GM19023 (cell line): ENCODE results near the gene SLAMF7.
"Not testable (repeated sequence)": the region's sequence is repeated elsewhere in the genome, so short reads cannot be mapped to it uniquely, and the experiment has no call there.

ENCODE experiments used
- ATAC-seq: cut with Tn5 transposase; IDR thresholded peaks from one replicate; pipeline ENCODE4 v1.9.1; 2021; ENCODE audit warnings: mild to moderate bottlenecking, moderate library complexity; ENCODE audit not compliant: unreplicated experiment

SLAMF7 gene

DNA sequence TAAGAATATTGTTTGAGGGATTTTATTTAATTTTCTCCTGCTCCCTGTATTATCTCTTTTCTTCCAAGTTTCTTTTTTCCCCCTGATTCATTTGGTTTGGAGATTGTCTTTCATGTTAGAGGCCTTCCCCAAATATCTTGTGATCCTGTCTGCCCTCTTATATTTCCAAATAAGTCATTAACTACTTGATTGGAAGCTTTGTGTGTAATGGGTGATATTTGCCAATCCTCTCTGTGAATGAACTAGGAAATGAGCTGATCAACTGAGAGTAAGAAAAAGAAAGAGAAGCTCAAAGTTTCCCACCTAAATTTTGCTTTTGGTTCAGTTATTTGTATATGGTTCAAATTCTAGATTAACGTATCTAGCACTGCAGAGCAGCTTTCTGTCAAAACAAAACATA, 33.3 kb downstream of the SLAMF7 start:
- ATAC-seq, result no peak

DNA sequence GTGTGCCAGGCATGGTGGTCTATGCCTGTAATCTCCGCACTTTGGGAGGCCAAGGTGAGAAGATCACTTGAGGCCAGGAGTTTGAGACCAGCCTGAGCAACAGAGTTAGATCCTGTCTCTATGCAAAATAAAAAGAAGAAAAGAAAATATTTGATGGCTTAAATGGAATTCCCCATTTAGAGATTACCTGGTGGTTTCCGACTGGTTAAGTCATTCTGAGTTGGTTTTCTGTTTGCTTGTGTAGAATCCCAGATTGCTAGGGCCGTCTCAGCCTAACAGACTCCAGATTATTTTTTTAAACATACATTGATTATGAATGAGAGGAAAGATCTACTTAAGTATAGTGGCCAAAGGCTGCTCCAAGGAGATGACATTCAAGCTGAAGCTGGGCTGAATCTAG, 34.0 kb downstream of the SLAMF7 start:
- no peak for ATAC-seq

DNA sequence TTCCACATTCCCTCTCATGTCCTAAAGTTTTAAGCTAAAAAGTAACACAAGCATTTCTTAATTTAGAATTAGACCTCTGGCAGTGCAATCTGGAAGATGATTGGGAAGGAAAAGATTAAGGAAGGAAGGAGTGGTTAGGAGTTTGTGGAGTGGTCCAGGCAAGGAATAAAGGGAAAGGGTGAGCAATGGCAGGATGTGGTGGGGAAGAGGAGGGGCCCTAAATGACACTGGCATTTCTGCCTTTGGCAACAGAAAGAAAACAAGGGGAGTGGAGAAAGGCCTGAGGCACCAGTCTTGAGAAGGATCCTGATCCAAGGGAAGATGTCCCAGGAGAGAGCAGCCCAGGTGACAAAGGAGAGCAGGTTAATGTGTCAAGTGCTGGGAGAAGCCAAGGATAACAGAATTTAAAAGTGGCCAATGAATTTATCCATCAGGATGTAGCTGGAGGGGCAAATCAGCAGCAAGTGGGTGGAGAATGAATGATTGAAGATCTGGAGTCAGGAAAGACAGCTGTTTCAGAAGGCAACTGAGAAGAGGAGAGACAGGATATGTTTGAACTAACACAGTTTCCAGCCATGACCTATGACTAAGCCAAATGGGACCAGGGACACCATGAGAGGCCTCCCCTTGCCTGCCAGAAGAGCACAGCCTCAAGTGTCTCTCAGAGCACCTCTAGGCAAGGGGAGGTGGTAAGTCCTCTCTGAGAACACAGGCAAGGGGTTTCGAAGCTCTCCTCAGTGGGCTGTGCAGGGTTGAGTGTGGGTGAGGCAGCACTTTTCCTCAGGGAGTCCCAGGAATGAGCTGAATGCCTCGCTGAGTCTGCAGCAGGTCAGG, 36.1 kb downstream of the SLAMF7 start:
- no peak for ATAC-seq

DNA sequence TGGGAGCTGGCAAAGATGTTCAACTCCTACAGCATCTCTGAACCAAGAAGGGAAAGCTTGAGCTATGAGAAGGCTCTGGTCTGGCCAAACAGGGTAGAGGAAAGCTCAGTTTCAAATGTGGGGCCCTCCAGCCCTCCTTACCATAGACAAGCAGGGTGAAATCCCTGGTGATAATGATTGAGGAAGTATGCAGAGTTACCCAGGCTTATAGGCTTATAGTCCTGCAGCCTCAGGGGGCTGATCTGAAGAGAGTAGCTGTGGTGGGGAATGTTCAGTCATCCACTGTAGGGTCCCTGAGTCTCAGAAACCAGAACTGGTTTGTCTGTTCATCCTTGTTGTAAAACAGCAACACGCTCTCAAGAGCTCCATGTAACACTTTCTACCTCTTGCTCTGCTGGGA, 37.1 kb downstream of the SLAMF7 start:
- peak; percentile 41 for ATAC-seq

DNA sequence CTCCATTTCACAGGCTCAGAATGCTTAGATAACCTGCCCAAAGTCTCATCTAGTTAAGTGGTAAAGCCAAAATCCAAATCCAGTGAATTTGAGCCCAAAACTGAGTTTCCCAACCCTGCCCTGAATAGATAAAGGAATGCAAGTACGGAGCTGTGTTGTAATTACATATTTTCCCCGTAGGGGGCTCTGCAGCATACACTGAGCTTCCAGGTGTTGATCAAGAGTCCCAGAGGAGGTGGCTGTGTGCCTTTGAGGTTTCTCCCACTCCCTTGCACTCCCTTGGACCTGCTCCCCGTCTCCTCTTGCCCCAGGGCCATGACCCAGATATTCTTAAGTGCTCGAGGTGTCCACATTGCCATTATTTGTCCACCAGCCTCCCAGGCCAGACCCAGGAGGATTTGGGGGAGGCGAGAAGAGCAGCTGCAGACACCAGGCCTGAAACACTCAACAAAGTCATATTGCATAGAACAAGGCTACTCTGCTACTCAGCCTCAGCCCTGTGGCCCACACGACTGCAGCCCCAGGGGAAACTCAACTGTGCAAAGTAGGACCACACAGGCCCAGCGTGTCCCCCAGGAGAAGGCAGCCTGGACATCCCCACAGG, 38.5 kb downstream of the SLAMF7 start:
- ATAC-seq, result no peak

DNA sequence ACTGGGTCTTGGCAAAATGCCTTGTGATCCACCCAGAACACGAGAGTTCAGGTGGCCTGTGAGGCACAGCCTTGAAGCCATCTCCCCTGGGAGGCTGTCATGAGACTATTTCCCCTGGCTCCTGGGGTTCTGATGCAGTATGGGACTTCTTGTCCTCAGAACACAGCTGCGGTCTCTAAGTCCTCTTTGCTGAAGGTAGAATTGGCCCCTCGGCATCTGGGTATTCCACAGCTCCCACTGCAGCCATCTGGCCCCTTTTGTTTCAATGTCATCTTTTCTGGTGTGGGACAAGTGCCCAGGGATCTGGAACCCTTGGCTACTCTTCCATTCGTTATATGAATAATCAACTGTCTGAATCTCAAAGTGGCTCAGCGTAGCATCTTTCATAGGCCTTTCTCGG, 39.9 kb downstream of the SLAMF7 start:
- no peak for ATAC-seq

DNA sequence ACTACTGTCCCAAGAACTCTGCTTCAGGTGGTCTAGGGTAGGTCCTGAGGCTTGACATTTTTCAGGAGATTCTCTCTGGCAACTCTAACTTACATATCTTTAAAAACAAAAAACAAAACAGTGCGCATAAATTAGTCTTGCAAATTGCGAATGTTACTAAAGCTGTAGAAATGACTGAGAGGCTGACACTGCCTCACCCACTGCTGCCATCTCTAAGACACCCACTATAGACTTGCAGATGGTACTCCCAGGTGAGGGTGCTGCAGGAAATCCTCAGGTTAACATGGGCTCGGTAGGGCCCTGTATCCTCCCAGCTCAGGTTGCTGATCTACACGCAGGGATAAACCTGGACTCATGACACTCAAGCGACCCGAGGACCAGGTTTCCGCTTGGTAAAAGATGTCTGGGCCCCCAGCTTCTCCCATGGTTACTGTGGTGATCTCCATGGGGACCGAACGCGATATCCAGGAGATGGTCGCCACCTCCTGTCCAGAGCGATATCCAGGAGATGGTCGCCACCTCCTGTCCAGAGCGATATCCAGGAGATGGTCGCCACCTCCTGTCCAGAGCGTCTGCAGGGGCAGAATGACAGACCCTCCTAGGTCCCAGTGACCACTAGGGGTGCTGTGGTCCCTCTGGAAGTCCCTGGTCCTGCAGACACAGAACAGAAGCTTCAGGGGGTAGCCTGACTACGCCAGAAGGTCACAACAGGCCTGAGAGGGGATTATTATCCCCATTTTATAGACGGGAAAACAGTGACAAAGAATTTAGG, 40.8 kb downstream of the SLAMF7 start:
- ATAC-seq, result no peak

DNA sequence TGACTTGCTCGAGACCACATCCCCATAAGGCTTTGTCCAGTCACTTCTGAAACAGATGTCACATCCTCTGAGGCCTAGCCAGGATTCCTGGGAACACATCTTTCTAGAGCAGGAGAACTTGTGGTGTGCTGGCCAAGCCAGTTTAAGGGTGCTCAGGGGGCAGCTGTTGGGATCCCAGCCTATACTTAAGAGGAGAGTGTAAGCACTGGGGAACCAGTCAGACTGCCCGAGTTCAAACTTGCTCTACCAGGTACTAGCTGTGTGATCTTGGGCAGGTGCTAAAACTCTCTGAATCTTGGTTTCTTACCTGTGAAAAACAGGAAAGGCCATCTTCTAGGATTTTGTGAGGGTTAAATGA, 41.3 kb downstream of the SLAMF7 start:
- no peak for ATAC-seq

DNA sequence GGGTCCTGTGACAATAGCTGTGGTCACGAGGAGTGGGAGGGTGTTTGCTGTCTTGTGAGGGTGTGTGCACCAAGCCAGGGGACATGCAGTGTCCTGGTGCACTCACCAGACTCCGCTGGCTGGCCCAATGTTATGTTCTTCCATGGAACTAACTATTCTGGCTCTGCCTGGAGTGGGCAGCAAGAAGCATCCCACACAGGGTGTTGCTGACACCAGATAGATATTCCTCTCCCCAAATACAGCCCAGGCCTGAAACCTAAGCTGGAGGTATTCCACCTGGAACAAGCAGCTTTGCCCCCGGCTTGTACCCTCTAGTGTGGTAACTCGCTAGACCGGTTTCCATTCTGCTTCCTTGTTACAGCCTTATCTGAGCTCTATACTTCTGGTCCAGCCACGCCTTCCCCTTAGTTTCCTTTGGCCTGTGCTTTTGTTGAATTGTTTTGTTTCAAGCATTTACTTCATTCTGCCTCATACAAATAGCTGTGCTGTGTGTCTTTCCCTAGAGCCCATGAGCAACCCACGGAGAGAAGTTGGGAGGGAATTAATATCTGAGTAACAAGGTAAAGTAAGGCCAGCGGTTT, 42.2 kb downstream of the SLAMF7 start:
- no peak for ATAC-seq

DNA sequence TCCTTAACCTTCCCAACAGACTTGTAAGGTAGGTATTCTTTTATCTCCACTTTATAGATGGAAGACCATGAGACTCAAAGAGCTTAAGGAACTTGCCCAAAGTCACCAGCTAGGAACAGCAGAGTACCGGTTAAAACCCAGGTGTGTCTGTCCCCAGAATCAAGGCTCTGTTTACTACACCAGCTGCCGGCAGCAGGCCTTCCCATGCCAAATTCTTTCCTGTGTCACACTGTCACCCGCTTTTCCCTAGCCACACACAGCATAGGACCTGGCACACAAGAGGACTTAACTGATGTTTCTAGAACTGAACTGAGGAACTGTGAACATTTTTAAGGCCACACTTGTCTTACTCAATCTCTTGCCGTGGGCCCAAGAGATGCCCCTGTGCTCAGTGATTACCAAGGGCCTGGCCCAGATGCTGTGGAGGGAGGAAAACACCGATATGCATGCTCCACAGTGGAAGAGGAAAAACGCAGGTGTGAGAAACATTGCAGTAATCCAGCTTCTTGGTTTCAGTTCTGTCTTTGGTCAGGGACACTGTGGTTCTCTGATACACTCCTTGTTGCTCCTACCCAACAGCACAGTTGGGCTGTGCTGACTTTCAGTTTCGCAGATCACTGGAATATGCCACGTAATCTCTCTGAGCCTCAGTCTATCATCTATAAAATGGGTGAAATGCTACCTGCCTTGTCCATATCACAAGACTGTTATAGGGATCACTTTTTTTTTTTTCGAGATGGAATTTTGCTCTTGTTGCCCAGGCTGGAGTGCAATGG, 43.1 kb downstream of the SLAMF7 start:
- peak; percentile 81 for ATAC-seq

DNA sequence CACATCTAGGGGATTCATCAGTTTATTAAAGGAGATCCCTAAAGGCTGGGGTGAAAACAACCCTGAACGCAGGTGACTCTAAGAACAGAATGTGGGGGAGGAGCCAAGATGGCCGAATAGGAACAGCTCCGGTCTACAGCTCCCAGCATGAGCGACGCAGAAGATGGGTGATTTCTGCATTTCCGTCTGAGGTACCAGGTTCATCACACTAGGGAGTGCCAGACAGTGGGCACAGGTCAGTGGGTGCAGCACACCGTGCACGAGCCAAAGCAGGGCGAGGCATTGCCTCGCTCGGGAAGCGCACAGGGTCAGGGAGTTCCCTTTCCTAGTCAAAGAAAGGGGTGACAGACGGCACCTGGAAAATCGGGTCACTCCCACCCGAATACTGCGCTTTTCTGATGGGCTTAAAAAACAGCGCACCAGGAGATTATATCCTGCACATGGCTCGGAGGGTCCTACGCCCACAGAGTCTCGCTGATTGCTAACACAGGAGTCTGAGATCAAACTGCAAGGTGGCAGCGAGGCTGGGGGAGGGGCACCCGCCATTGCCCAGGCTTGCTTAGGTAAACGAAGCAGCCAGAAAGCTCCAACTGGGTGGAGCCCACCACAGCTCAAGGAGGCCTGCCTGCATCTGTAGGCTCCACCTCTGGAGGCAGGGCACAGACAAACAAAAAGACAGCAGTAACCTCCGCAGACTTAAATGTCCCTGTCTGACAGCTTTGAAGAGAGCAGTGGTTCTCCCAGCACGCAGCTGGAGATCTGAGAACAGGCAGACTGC, 44.1 kb downstream of the SLAMF7 start:
- not testable (repeated sequence) for ATAC-seq

DNA sequence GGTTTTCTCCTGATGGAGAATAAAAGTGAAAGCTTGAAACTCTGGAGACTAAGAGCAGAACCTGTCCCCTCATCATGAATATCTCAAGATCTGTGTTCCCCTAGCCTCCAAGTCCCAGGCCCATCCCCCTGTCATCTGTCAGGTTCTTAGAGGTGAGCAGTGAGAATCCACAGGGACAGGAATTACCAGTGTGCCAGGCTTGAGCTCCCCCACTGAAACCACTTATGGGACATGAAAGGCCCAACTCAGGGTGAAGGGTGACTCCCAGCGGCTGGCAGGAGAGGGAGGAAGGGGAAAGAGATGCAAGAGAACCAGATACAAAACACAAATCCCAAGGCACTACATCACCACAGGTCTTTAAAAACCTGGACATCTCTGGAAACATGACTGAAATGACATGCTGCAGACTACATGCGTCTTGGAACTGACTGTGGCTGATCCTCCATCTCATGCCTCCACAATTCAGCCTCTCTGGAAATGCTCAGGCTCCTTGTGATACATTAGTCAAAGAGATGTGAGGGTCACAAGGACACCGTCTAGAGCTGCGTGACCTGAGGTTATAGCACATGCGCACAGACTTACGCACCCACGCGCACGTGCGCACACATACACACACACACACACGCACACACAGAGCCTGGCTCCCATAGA, 50.1 kb downstream of the SLAMF7 start:
- peak; percentile 3 for ATAC-seq

DNA sequence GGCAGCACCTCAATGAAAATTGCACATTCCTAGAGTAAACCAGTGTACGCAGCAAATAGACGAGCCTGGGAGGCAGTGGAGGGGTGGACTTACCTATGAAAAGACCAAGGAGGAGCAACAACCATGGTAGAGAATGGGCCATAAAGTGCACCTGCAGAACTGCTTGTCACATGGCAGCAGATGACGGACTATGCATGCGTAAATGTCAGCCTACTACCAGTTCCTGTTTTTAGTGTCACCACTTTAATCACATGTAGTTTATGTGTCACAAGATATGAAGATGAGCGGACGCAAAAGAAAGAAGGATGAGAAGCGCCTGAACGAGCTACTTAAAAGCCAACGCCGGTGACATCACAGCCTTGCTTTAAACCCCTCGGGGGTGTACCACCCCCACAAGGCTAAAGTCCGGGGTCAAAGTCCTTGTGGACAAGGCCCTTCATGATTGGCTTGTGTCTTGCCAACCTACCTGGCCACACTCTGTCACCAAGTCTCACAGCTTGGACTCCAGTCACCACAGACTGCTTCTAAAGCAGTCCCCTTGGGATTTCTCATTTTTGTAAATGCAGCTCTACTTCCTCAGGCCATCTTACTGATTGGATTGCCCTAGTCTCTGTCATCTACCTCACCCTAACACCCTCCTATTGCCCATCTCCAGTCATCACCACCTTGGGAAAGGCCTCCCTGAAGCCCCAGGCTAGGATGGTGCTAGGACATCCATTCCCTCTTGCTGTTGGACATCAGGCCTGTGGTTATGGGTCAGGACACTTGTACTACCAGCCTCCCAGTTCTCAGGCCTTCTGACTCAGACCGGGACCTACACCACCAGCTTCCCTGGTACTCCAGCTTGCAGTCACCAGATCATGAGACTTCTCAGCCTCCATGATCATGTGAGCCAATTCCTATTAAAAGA, 50.9 kb downstream of the SLAMF7 start:
- ATAC-seq, result peak; percentile 85

DNA sequence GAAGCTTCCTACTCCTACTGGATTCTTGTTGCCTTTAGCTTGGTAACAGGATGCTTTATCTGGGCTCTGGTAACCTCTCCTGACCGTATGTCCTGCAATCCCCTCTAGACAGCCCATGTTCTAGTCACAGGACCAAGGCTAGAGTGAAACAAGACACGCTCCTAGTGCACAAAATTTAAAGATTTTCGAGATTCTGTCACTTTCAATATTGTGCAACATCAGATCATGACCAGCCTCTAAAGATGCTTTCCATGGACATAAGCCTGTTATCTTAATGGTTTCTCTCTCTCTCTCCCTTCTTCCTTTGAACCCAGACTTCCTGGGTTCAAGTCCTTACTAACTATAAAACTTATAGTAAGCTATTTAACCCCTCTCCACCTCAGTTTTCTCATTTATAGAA, 55.3 kb downstream of the SLAMF7 start:
- no peak for ATAC-seq

DNA sequence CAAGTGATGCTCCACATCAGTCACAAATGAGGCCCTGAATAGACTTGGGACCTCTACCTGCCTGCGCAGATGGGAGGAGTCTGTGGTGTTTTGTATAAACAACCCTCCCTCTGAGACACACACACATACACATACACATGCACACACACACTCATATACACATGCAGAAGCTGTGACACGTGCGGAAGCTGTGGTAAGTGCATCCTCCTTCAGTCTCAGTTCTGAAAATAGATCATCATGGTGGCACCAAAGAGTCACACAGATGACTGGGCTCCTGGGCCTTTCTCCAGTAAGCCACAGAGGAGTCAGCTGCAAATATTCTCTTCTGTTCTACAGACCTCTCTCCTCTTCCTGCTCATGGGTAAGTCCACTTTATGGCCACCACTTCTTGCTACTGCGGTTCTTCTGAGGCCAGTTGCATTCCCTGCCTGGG, 56.9 kb downstream of the SLAMF7 start, which contains the start of gene LY9:
Gene LY9, plus strand, starts transcription at position 224 of the 433 bp plus-strand sequence. Its CDS starts 14 bp downstream, at position 238.
- peak; percentile 86 for ATAC-seq

DNA sequence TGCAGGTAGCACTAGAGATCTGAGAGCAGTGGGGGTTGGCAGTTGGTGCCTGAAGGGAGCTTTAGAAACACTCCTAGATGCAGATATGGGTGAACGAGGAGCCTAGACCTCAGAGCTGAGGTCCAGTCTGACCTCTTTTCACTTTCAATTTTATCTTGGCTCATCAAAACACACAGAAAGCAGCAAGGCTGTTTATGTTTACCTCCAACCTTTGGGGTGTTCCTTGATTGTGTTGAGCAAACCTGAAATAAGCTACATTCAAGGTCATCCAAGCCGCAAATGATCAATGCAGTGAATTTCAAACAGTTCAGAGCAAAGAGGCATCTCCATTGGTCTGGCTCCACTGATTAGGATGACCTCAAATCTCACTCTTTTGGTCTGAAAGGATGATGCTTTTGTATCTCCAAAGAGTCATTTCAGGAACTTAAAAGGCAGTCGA, 58.2 kb downstream of the SLAMF7 start:
- no peak for ATAC-seq

DNA sequence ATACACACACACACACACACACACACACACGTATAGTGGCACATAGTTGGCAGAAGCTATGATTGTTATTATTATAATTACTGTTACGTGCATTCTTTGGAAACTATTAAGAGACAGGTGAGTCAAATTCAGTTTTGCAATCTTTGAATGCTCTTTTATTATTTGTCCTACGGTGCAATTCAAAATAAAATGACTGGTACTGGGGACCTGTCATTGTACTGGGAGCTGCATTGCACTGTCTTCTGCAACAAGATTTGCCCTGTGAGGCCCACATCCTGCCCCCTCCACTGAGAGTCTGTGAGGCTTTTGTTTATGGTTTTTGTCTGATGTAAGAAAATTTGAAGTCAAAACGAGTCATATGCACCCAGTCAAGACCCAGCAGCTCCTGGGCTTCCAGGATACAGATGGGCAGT, 58.8 kb downstream of the SLAMF7 start:
- ATAC-seq, result no peak

DNA sequence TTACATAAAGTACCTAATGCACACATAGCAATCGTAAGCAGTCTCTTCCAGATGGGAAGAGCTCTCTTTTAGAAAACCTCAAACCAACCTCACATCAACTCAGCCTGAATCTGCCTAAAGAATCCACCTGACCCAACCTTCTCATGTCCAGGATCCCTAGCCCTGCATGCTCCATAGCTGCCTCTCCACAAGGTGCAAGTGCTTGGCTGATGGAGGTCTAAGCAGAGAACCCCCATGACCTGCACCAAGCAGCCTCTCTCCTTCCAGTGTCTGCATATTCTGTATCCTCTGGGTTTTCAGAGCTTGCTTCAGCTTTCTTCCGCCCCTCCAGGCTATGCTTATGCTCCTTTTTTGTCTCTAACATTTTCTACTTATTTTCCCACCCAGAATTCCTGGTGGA, 59.4 kb downstream of the SLAMF7 start:
- ATAC-seq, result no peak
